ENCODE results near the gene UBXN1. TPM values are rescaled to one million over a fixed set of nuclear protein-coding genes. Genes with fewer than 3 reads are reported as not detected.

The UBXN1 gene
- total RNA-seq, 2 experiments from 2014 or later = 107 to 118 TPM

DNA sequence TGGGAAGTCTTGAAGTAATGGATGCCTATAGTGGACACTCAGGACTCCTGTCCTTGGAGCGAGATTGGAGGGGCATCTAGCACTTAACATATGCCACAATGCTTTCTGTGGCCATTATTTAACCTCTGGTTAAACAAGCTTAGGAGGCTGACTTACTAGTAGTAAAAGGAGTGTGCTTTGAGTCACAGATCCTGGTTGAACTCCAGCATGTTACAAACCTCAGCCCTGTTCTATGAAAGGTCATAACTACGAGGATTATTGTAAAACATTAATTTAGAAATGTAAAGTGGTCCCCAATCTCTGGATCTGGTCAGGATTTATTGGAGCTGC, 5.7 kb downstream of the UBXN1 start:
- Mint-ChIP-seq H3K4me1 (ENCODE audit: low read depth) (peaks cover 68% of the 10 kb centered on the region), H3K27ac (peak overlapping the region; percentile 99), H3K9me3 (ENCODE audit: insufficient read depth) (no peaks in the 10 kb centered on the region), H3K4me3 (peak overlapping the region; percentile 99), H3K36me3 (ENCODE audit: low read depth) (peaks cover 62% of the 10 kb centered on the region), H3K27me3 (ENCODE audit: low read depth) (no peaks in the 10 kb centered on the region)
- DNase-seq = no peak
- ChIA-PET CTCF (interaction anchor here (1.0 to 3.3 kb wide), 4 partner anchors 22 to 74 kb away, joined by 3 to 12 read pairs (median 3); partner anchors contain the start of genes B3GAT3 and EML3), POLR2A (interaction anchor here (1.3 to 6.0 kb wide), 6 partner anchors 8 to 168 kb away, joined by 3 to 39 read pairs (median 21); partner anchors contain the start of genes BSCL2, C11orf98, CSKMT and GNG3)
- ATAC-seq = no peak

DNA sequence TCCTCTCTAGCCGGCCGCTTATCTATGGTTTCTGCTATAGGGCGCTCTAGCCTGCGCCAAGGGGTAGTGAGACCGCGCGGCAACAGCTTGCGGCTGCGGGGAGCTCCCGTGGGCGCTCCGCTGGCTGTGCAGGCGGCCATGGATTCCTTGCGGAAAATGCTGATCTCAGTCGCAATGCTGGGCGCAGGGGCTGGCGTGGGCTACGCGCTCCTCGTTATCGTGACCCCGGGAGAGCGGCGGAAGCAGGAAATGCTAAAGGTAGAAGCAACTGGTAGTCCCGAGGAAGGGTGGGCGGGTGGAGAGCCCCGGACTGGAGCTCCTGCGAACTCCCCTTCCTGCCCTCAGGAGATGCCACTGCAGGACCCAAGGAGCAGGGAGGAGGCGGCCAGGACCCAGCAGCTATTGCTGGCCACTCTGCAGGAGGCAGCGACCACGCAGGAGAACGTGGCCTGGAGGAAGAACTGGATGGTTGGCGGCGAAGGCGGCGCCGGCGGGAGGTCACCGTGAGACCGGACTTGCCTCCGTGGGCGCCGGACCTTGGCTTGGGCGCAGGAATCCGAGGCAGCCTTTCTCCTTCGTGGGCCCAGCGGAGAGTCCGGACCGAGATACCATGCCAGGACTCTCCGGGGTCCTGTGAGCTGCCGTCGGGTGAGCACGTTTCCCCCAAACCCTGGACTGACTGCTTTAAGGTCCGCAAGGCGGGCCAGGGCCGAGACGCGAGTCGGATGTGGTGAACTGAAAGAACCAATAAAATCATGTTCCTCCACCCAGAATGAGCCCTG, 7.1 kb downstream of the UBXN1 start, which contains the start of the genes LBHD1 and UQCC3:
TSS of gene LBHD1 (minus strand) at position 660 of the 782 bp plus-strand sequence. CDS start 2,236 bp downstream, outside the sequence.
TSS of gene UQCC3 (plus strand) at position 66 of the 782 bp plus-strand sequence. CDS start at position 139, 73 bp downstream.
- H3K4me3 Mint-ChIP-seq = peak within 1 kb of the TSS; percentile 99
- H3K27me3 Mint-ChIP-seq (ENCODE audit: low read depth) = no peaks in the 10 kb centered on the region
- ChIA-PET POLR2A (interaction anchor here (0.6 to 6.0 kb wide), 34 partner anchors 9 to 214 kb away, joined by 3 to 39 read pairs (median 5); partner anchors contain the start of genes B3GAT3, BSCL2, EEF1G and EML3), CTCF (interaction anchor here (0.9 to 3.5 kb wide), 10 partner anchors 9 to 115 kb away, joined by 3 to 13 read pairs (median 6); partner anchors contain the start of genes EML3, LRRN4CL, TAF6L and TUT1)
- ATAC-seq (peak; percentile 85), DNase-seq (peak; percentile 81)
- peaks cover 61% of the 10 kb centered on the region for H3K36me3 Mint-ChIP-seq (ENCODE audit: low read depth)
- H3K27ac Mint-ChIP-seq = peak within 1 kb of the TSS; percentile 99
- H3K9me3 Mint-ChIP-seq (ENCODE audit: insufficient read depth) = no peaks in the 10 kb centered on the region
- peaks cover 67% of the 10 kb centered on the region for H3K4me1 Mint-ChIP-seq (ENCODE audit: low read depth)

DNA sequence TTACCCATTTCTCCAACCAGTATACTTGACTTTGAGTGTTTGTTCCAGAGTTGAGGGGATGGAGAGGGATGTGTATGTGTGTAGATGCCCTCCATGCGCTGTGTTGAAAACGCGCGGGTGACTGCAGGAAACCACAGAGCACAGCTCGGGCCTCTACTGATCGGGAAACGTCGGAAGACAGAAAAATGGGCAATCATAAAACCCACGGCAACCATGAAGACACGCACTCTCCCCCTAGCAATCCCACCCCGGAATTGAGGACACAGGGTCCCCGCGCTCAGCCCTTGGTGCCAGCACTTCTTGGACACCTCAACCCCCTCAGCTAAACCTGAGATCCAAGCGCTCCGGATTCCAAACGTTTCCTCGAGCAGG, 7.7 kb downstream of the UBXN1 start:
- ChIA-PET CTCF (interaction anchor here (0.9 to 3.5 kb wide), 9 partner anchors 9 to 115 kb away, joined by 3 to 13 read pairs (median 8); partner anchors contain the start of genes EML3, LRRN4CL, TAF6L and TUT1), POLR2A (interaction anchor here (0.6 to 6.0 kb wide), 27 partner anchors 8 to 211 kb away, joined by 3 to 39 read pairs (median 6); partner anchors contain the start of genes BSCL2, EML3, HNRNPUL2 and INTS5)
- H3K4me3 Mint-ChIP-seq = peak overlapping the region; percentile 99
- peak; percentile 20 for ATAC-seq
- no peaks in the 10 kb centered on the region for H3K9me3 Mint-ChIP-seq (ENCODE audit: insufficient read depth)
- peak overlapping the region; percentile 99 for H3K27ac Mint-ChIP-seq
- H3K27me3 Mint-ChIP-seq (ENCODE audit: low read depth) = no peaks in the 10 kb centered on the region
- peaks cover 61% of the 10 kb centered on the region for H3K36me3 Mint-ChIP-seq (ENCODE audit: low read depth)
- DNase-seq = no peak
- H3K4me1 Mint-ChIP-seq (ENCODE audit: low read depth) = peaks cover 66% of the 10 kb centered on the region

DNA sequence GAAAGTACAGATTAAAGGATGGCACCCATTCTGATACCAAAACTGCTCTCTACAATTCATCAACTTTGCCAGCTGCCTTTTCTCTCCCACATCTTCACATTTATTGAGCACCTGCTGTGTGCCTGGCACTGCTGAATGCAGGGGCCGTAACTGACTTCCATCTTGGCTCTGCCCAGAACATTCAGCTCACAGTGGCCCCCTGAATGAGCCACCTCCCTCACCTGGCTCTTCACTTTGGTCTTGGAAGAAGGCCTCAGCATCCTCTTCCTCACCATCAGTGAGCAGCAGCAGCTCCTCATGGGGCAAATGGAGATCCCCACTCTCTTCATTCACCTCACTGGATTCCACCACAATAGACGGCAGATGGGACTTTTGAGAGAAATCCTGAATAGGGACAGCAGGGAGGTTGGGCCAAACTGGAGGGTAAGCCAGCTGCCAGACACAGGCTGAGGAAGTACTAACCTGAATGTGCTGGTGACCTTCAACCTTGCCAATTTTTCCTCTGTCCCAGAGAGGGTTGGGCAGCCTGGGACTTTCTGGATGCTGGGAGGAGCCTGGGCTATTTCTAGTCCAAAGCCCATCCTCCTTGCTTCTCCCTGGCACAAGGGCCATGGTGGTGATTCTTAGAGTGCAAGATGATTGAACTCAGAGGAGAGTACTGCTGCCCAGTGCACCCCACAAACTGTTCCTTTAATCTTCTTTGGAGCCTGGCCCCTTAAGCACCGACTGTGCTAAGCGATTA, 9.3 kb downstream of the UBXN1 start:
- Mint-ChIP-seq H3K36me3 (ENCODE audit: low read depth) (peaks cover 70% of the 10 kb centered on the region), H3K27me3 (ENCODE audit: low read depth) (no peaks in the 10 kb centered on the region), H3K4me3 (peak overlapping the region; percentile 99), H3K27ac (peak overlapping the region; percentile 99), H3K9me3 (ENCODE audit: insufficient read depth) (no peaks in the 10 kb centered on the region), H3K4me1 (ENCODE audit: low read depth) (peaks cover 63% of the 10 kb centered on the region)
- no peak for DNase-seq
- ChIA-PET POLR2A (interaction anchor here (1.0 to 6.0 kb wide), 7 partner anchors 17 to 171 kb away, joined by 3 to 39 read pairs (median 21); partner anchors contain the start of genes B3GAT3, GANAB, INTS5 and TUT1), CTCF (interaction anchor here (1.1 to 3.5 kb wide), 4 partner anchors 16 to 117 kb away, joined by 3 to 11 read pairs (median 4); partner anchors contain the start of genes INTS5 and TUT1)
- ATAC-seq = no peak

DNA sequence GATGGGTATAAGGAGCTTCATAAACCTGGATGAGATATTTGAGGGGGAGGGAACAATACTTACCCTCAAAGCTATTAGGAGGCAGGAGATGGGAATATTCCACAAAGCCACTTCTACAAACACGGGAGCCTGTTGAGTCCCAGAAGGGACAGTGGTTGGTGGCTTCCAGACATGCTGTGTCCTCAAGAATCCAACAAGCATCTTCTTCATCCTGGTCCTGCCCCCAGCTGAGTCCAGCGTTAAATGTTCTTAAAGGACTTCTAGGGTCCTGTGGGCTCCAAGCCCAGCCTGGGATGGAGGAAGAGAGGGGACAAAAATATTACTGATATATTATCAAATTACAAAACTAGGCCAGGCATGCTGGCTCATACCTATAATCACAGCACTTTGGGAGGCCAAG, 11.4 kb downstream of the UBXN1 start:
- H3K4me1 Mint-ChIP-seq (ENCODE audit: low read depth) = peaks cover 56% of the 10 kb centered on the region
- CTCF ChIA-PET = interaction anchor here (0.9 to 2.1 kb wide), 6 partner anchors 11 to 119 kb away, joined by 3 to 12 read pairs (median 3); partner anchors contain the start of genes MTA2 and TUT1
- peak overlapping the region; percentile 93 for H3K27ac Mint-ChIP-seq
- H3K4me3 Mint-ChIP-seq = peak overlapping the region; percentile 98
- H3K27me3 Mint-ChIP-seq (ENCODE audit: low read depth) = no peaks in the 10 kb centered on the region
- H3K9me3 Mint-ChIP-seq (ENCODE audit: insufficient read depth) = no peaks in the 10 kb centered on the region
- ATAC-seq (no peak), DNase-seq (no peak)
- H3K36me3 Mint-ChIP-seq (ENCODE audit: low read depth) = peaks cover 68% of the 10 kb centered on the region
- POLR2A ChIA-PET = interaction anchor here (1.0 to 6.1 kb wide), 13 partner anchors 9 to 188 kb away, joined by 3 to 76 read pairs (median 7); partner anchors contain the start of genes B3GAT3, GANAB, INTS5 and MTA2

DNA sequence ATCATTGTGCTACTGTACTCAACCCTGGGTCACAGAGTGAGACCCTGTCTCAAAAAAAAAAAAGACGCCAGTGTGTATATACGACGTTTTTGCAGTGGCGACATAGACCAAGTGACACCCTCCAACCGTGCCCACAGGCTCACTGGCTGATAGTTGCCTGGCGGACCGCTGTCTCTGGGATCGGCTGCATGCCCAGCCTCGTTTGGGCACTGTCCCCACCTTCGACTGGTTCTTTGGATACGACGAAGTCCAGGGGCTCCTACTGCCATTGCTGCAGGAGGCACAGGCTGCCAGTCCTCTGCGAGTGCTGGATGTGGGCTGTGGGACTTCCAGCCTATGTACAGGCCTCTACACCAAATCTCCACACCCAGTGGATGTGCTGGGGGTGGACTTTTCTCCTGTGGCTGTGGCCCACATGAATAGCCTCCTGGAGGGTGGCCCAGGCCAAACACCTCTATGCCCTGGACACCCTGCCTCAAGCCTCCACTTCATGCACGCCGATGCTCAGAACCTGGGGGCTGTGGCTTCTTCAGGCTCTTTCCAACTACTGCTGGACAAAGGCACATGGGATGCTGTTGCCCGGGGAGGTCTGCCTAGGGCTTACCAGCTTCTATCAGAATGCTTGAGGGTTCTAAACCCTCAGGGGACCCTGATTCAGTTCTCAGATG, 12.5 kb downstream of the UBXN1 start:
- Mint-ChIP-seq H3K27ac (peak overlapping the region; percentile 93), H3K36me3 (ENCODE audit: low read depth) (peaks cover 65% of the 10 kb centered on the region), H3K4me1 (ENCODE audit: low read depth) (peaks cover 50% of the 10 kb centered on the region), H3K9me3 (ENCODE audit: insufficient read depth) (no peaks in the 10 kb centered on the region), H3K4me3 (peak overlapping the region; percentile 98), H3K27me3 (ENCODE audit: low read depth) (no peaks in the 10 kb centered on the region)
- CTCF ChIA-PET = interaction anchor here (1.1 to 3.4 kb wide), 5 partner anchors 15 to 120 kb away, joined by 3 to 23 read pairs (median 6); partner anchors contain the start of gene TUT1
- POLR2A ChIA-PET = interaction anchor here (1.1 to 6.1 kb wide), 20 partner anchors 9 to 215 kb away, joined by 3 to 76 read pairs (median 14); partner anchors contain the start of genes B3GAT3, BSCL2, GANAB and GNG3
- ATAC-seq = no peak
- DNase-seq = no peak

DNA sequence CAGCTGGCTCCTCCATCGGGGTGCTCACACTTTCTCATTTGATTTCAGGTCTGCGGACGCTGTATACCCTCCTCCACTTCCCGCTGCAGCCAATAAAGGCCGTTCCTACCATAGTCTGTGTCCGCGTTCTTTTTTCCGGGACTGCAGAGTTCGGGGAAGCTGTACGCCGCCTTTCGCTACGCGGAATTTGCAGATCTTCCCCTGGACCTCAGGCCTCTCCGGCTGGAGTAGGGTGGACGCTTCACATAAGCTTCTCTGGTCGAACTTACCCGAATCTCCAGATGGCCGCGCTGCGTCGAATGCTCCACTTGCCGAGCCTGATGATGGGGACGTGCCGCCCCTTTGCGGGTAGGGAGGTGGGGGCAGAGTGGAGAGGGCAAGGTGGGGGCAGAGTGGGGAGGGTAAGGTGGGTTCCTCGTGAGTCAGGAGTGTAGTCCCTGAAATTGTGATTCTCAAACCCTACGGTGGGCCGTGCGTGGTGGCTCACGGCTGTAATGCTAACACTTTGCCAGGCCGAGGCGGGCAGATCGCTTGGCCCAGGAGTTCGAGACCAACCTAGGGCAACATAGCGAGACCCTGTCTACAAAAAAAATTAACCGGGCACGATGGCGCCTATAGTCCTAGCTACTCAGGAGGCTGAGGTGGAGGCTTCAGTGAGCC, 13.1 kb downstream of the UBXN1 start:
- Mint-ChIP-seq H3K9me3 (ENCODE audit: insufficient read depth) (no peaks in the 10 kb centered on the region), H3K4me1 (ENCODE audit: low read depth) (peaks cover 44% of the 10 kb centered on the region), H3K27ac (peak overlapping the region; percentile 93), H3K4me3 (peak overlapping the region; percentile 98), H3K36me3 (ENCODE audit: low read depth) (peaks cover 62% of the 10 kb centered on the region), H3K27me3 (ENCODE audit: low read depth) (no peaks in the 10 kb centered on the region)
- ChIA-PET POLR2A (interaction anchor here (0.5 to 6.1 kb wide), 48 partner anchors 10 to 1752 kb away, joined by 3 to 76 read pairs (median 6); partner anchors contain the start of genes B3GAT3, BSCL2, EEF1G and GANAB), CTCF (interaction anchor here (1.0 to 3.4 kb wide), 24 partner anchors 10 to 273 kb away, joined by 3 to 23 read pairs (median 5); partner anchors contain the start of genes EML3, HNRNPUL2, INTS5 and ROM1)
- ATAC-seq (peak; percentile 24), DNase-seq (peak; percentile 74)

DNA sequence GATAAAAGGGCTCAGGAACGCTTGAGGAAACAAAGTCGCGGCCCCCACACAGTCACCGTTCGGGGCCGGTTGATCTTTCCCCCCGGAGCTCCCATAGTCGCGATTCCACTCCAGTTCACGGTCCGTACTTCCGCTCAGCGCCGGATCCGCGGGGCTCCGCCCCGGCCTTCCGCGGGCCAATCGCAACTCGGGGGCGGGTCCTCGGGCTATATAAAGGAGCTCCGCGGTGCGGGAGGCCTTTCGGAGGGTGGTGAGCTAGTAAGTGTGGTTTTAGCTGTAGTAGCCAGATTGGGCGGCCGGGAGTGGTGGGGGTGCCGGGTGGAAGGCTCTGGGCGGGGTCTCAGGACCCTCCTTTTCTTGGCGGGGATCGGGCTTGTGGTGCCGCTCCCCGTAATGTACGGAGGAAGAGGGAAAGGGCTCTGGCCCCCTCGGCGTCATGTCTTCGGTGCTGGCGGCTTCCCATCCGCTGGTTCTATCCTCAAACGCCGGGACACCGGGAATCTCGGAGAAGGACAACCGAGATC, 13.7 kb downstream of the UBXN1 start, which contains the start of the genes C11orf98 and CSKMT:
TSS of gene C11orf98 (minus strand) at position 136 of the 524 bp plus-strand sequence. CDS start at position 95, 41 bp downstream.
TSS of gene CSKMT (plus strand) at position 238 of the 524 bp plus-strand sequence. CDS start 568 bp downstream, outside the sequence.
- Mint-ChIP-seq H3K27ac (peak within 1 kb of the TSS; percentile 93), H3K9me3 (ENCODE audit: insufficient read depth) (no peaks in the 10 kb centered on the region), H3K4me1 (ENCODE audit: low read depth) (peaks cover 38% of the 10 kb centered on the region), H3K27me3 (ENCODE audit: low read depth) (no peaks in the 10 kb centered on the region), H3K36me3 (ENCODE audit: low read depth) (peaks cover 59% of the 10 kb centered on the region), H3K4me3 (peak within 1 kb of the TSS; percentile 98)
- DNase-seq = peak; percentile 97
- ATAC-seq = peak; percentile 93
- POLR2A ChIA-PET = interaction anchor here (0.5 to 6.1 kb wide), 53 partner anchors 9 to 1751 kb away, joined by 3 to 76 read pairs (median 6); partner anchors contain the start of genes B3GAT3, BSCL2, EEF1G and GANAB
- CTCF ChIA-PET = interaction anchor here (0.8 to 3.4 kb wide), 31 partner anchors 10 to 272 kb away, joined by 3 to 23 read pairs (median 4); partner anchors contain the start of genes EML3, HNRNPUL2, INTS5 and POLR2G

DNA sequence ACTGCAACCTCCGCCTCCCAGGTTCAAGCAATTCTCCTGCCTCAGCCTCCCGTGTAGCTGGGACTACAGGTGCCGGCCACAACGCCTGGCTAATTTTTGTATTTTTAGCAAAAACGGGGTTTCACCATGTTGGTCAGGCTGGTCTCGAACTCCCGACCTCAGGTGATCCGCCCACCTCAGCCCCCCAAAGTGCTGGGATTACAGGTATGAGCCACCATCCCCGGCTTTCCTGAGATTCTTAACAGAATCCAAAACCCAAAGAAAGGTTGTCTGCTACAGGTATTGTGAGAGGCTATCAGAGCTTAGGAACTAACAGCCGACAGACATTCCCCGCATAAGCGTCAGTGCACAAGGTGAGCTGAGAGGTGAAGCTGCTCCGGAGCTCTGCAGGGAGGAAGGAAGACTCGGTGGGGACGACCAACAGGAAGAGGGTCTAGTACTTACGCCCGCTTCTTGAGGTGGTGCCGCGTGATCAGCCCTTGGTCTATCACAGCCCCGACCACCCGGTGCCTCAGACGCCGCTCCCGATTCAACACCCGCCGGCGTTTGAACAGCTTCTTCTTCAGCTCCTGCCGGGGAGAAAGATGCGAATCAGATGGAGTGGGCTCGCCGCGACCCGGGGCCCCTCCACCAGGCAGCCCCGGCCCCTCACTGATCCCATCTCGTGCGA, 14.3 kb downstream of the UBXN1 start:
- Mint-ChIP-seq H3K27ac (peak overlapping the region; percentile 93), H3K9me3 (ENCODE audit: insufficient read depth) (no peaks in the 10 kb centered on the region), H3K36me3 (ENCODE audit: low read depth) (peaks cover 57% of the 10 kb centered on the region), H3K4me1 (ENCODE audit: low read depth) (peaks cover 33% of the 10 kb centered on the region), H3K27me3 (ENCODE audit: low read depth) (no peaks in the 10 kb centered on the region), H3K4me3 (peak overlapping the region; percentile 98)
- ChIA-PET POLR2A (interaction anchor here (0.7 to 6.1 kb wide), 50 partner anchors 7 to 1751 kb away, joined by 3 to 76 read pairs (median 6); partner anchors contain the start of genes B3GAT3, BSCL2, EEF1G and GANAB), CTCF (interaction anchor here (0.8 to 3.4 kb wide), 31 partner anchors 9 to 272 kb away, joined by 3 to 23 read pairs (median 4); partner anchors contain the start of genes EML3, HNRNPUL2, INTS5 and POLR2G)
- ATAC-seq (peak; percentile 48), DNase-seq (peak; percentile 76)

Measured in activated CD8-positive, alpha-beta T cell treated with anti-CD3 and anti-CD28 coated beads, Interleukin-2, amount 10 ng/mL, durations not matched to agents 7 days and 5 days (primary cell).